H9 (cell line): ENCODE results near the gene EVL. TPM values are rescaled to one million over a fixed set of nuclear protein-coding genes. Genes with fewer than 3 reads are reported as not detected.

Experiments
- DNase-seq: peaks from one replicate; pipeline ENCODE4 v3.0.0-alpha.2; 2017
- H2AFZ ChIP-seq: one replicate; pipeline ENCODE4 v1.6.1; 2013; ENCODE audit warnings: mild to moderate bottlenecking, low read length, control low read depth, moderate library complexity
- H2AK5ac ChIP-seq: 2 replicates; pipeline ENCODE4 v1.6.1; 2013; ENCODE audit warnings: low read length, control low read depth, mixed read lengths; ENCODE audit not compliant: insufficient read length
- H2BK120ac ChIP-seq: one replicate; pipeline ENCODE4 v1.6.1; 2013; ENCODE audit warnings: low read depth, mild to moderate bottlenecking, low read length, control low read depth, inconsistent platforms; ENCODE audit not compliant: poor library complexity, severe bottlenecking
- H2BK12ac ChIP-seq: 2 replicates; pipeline ENCODE4 v1.6.1; 2013; ENCODE audit warnings: low read length, control low read depth, mixed read lengths, low read depth; ENCODE audit not compliant: insufficient read length
- H2BK15ac ChIP-seq: 2 replicates; pipeline ENCODE4 v1.6.1; 2013; ENCODE audit warnings: low read depth, low read length, control low read depth
- H2BK20ac ChIP-seq: one replicate; pipeline ENCODE4 v1.6.1; 2013; ENCODE audit warnings: low read depth, mild to moderate bottlenecking, low read length, control low read depth, inconsistent platforms; ENCODE audit not compliant: poor library complexity, severe bottlenecking
- H2BK5ac ChIP-seq: 2 replicates; pipeline ENCODE4 v1.6.1; 2013; ENCODE audit warnings: low read length, control low read depth, mixed read lengths; ENCODE audit not compliant: insufficient read length
- H3K14ac ChIP-seq: 2 replicates; pipeline ENCODE4 v1.6.1; 2013; ENCODE audit warnings: low read length, control low read depth; ENCODE audit not compliant: insufficient read depth
- H3K18ac ChIP-seq: 2 replicates; pipeline ENCODE4 v1.6.1; 2013; ENCODE audit warnings: low read depth, mild to moderate bottlenecking, mixed read lengths, low read length, control low read depth; ENCODE audit not compliant: insufficient read length
- H3K23ac ChIP-seq: 2 replicates; pipeline ENCODE4 v1.6.1; 2013; ENCODE audit warnings: low read length, control low read depth, mixed read lengths, low read depth; ENCODE audit not compliant: insufficient read length
- H3K23me2 ChIP-seq: 2 replicates; pipeline ENCODE4 v1.6.1; 2013; ENCODE audit warnings: low read depth, mild to moderate bottlenecking, mixed read lengths, low read length, control low read depth; ENCODE audit not compliant: insufficient read length, poor library complexity, severe bottlenecking
- H3K27ac ChIP-seq: 2 replicates; pipeline ENCODE4 v1.5.1; 2013; ENCODE audit warnings: low read length, control low read depth, mixed read lengths, low read depth; ENCODE audit not compliant: insufficient read length
- H3K27me3 ChIP-seq: 2 replicates; pipeline ENCODE4 v1.6.1; 2013; ENCODE audit warnings: low read length, control low read depth, inconsistent platforms; ENCODE audit not compliant: insufficient read depth
- H3K4ac ChIP-seq: 2 replicates; pipeline ENCODE4 v1.6.1; 2013; ENCODE audit warnings: low read depth, mild to moderate bottlenecking, control low read depth, inconsistent platforms, low read length, moderate library complexity
- H3K4me1 ChIP-seq: 2 replicates; pipeline ENCODE4 v1.6.1; 2013; ENCODE audit warnings: low read length, control low read depth, inconsistent platforms; ENCODE audit not compliant: insufficient read depth
- H3K4me2 ChIP-seq: 2 replicates; pipeline ENCODE4 v1.6.1; 2013; ENCODE audit warnings: low read length, control low read depth, mixed read lengths; ENCODE audit not compliant: insufficient read length, insufficient read depth
- H3K56ac ChIP-seq: 2 replicates; pipeline ENCODE4 v1.6.1; 2013; ENCODE audit warnings: low read depth, mild to moderate bottlenecking, mixed read lengths, low read length, control low read depth; ENCODE audit not compliant: insufficient read length
- H3K79me1 ChIP-seq: 2 replicates; pipeline ENCODE4 v1.6.1; 2013; ENCODE audit warnings: low read depth, mild to moderate bottlenecking, moderate library complexity, low read length, control low read depth, inconsistent platforms; ENCODE audit not compliant: insufficient read depth, poor library complexity, severe bottlenecking
- H3K79me2 ChIP-seq: 2 replicates; pipeline ENCODE4 v1.6.1; 2013; ENCODE audit warnings: low read length, control low read depth, inconsistent platforms; ENCODE audit not compliant: insufficient read depth
- H3K9ac ChIP-seq: 2 replicates; pipeline ENCODE4 v1.6.1; 2013; ENCODE audit warnings: low read length, control low read depth, mixed read lengths; ENCODE audit not compliant: insufficient read length; ENCODE audit errors: extremely low read depth
- H3K9me3 ChIP-seq: one replicate; pipeline ENCODE4 v1.6.1; 2013; ENCODE audit warnings: low read depth, low read length, inconsistent platforms; ENCODE audit not compliant: control insufficient read depth
- H3T11ph ChIP-seq: one replicate; pipeline ENCODE4 v1.6.1; 2013; ENCODE audit warnings: mild to moderate bottlenecking, low read length, control low read depth, inconsistent platforms
- H4K20me1 ChIP-seq: one replicate; pipeline ENCODE4 v1.6.1; 2013; ENCODE audit not compliant: control insufficient read depth, insufficient read length, insufficient read depth
- H4K5ac ChIP-seq: 2 replicates; pipeline ENCODE4 v1.6.1; 2013; ENCODE audit warnings: low read depth, mild to moderate bottlenecking, mixed read lengths, low read length, control low read depth; ENCODE audit not compliant: insufficient read length
- H4K8ac ChIP-seq: replicated peaks from 2 replicates; pipeline ENCODE4 v1.6.1; 2013; ENCODE audit warnings: low read length, control low read depth, mixed read lengths, low read depth; ENCODE audit not compliant: insufficient read length
- H4K91ac ChIP-seq: 2 replicates; pipeline ENCODE4 v1.6.1; 2013; ENCODE audit warnings: low read depth, mild to moderate bottlenecking, moderate library complexity, mixed read lengths, low read length, control low read depth; ENCODE audit not compliant: insufficient read length
- H3K27ac Mint-ChIP-seq, 3 experiments: 2 replicates in 2 of 3; 3 replicates in 1 of 3; pipeline ENCODE4 v1.8.0; 2020 to 2021; ENCODE audit warnings: mixed read lengths in 3 of 3, mild to moderate bottlenecking in 1 of 3, moderate library complexity in 1 of 3
- H3K27me3 Mint-ChIP-seq: 2 replicates; pipeline ENCODE4 v1.8.0; 2021; ENCODE audit warnings: low read depth, mild to moderate bottlenecking, moderate library complexity, mixed read lengths
- H3K36me3 Mint-ChIP-seq, 3 experiments: 2 replicates in 2 of 3; 3 replicates in 1 of 3; pipeline ENCODE4 v1.8.0; 2020 to 2021; ENCODE audit warnings: low read depth in 3 of 3, mixed read lengths in 3 of 3; ENCODE audit not compliant: insufficient read depth in 1 of 3
- H3K4me1 Mint-ChIP-seq, 2 experiments: 2 replicates each; pipeline ENCODE4 v1.8.0; 2020; ENCODE audit warnings: mixed read lengths in 2 of 2
- H3K4me3 Mint-ChIP-seq, 2 experiments: 2 replicates in 1 of 2; 3 replicates in 1 of 2; pipeline ENCODE4 v1.8.0; 2020 to 2021; ENCODE audit warnings: mild to moderate bottlenecking in 2 of 2, mixed read lengths in 2 of 2, moderate library complexity in 1 of 2
- H3K9me3 Mint-ChIP-seq, 2 experiments: 2 replicates in 1 of 2; 3 replicates in 1 of 2; pipeline ENCODE4 v1.8.0; 2020; ENCODE audit warnings: mild to moderate bottlenecking in 2 of 2, mixed read lengths in 2 of 2, moderate library complexity in 1 of 2
- WGBS: extraction: QIAGEN DNeasy Blood & Tissue Kit; methylation state at CpG from one replicate; pipeline ENCODE4 v1.1.7; 2013; ENCODE audit warnings: missing lambda C conversion rate, low lambda C conversion rate, mixed read lengths; ENCODE audit not compliant: insufficient read length; ENCODE audit errors: extremely low coverage; 5-methylcytosine and 5-hydroxymethylcytosine counted together
- total RNA-seq: library from RNA; stranded (reverse); gene quantifications from 2 replicates; pipeline ENCODE4 v1.2.1, GENCODE V29; 2021
- TF ChIP-seq, protein P1 (sequence below): fragments of 200-600 bp; sonication (generic); conservative IDR thresholded peaks from 3 replicates; pipeline ENCODE4 v1.8.0; 2021; ENCODE audit warnings: antibody characterized with exemption, mild to moderate bottlenecking

EVL gene
- total RNA-seq, 1 experiment from 2014 or later: 53.2 TPM

DNA sequence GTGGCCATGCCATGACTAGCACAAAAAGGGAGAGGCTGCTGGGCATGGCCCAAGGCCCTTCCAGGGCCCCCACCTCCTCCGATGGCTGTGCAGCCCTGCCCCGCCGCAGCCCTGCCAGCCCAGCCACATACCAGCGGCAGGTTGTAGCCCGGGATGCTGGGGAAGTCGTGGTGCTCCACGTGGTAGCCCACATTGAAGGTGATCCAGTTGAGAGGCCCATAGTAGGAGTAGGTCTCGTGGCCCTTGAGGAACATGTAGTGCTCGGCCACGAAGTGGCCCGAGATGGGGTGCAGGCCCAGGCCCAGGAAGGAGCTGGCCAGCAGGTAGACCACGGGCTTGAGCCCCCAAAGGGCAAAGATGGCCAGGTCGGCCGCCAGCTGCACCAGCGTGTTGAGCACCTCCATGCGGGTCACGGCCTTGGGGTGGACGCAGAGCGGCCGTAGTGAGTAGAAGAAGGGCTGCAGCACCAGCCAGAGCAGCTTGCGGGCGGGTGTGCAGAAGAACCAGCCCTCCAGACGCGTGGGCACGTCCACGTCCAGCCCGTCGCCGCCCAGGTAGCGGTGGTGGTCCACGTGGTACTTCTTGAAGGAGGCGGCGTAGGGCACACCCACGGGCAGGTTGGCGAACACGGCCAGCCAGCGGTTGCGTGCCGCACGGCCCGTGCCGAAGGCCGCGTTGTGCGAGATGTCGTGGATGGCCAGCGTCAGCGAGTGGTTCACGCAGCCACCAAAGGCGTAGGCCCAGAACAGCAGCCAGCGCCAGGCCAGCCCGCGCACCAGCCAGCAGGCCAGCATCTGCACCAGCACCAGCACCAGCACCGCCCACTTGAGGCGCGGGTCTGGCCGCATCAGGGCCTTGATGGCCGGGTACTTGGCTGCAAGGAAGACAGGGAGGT is 83.9 kb downstream of the EVL start:
- Histone ChIP-seq H3K23ac (no peak overlapping the region), H2AK5ac (no peak overlapping the region), H2BK20ac (no peak overlapping the region), H3K4me2 (no peak overlapping the region), H3T11ph (no peak overlapping the region), H4K8ac (no peak overlapping the region), H4K20me1 (no peaks in the 10 kb centered on the region), H3K79me1 (no peaks in the 10 kb centered on the region), H2BK15ac (no peak overlapping the region), H3K4ac (no peak overlapping the region), H3K18ac (no peak overlapping the region), H2BK12ac (no peak overlapping the region), H2BK120ac (no peak overlapping the region), H3K4me1 (no peaks in the 10 kb centered on the region), H3K79me2 (no peaks in the 10 kb centered on the region), H2BK5ac (no peak overlapping the region), H2AFZ (no peak overlapping the region), H3K14ac (no peak overlapping the region), H4K5ac (no peak overlapping the region), H4K91ac (no peak overlapping the region), H3K27ac (no peak overlapping the region), H3K9me3 (no peaks in the 10 kb centered on the region), H3K56ac (no peak overlapping the region), H3K9ac (no peak overlapping the region), H3K27me3 (no peaks in the 10 kb centered on the region), H3K23me2 (no peaks in the 10 kb centered on the region)
- Mint-ChIP-seq H3K9me3 (no peaks in the 10 kb centered on the region), H3K4me3 (no peak overlapping the region), H3K27ac (peak overlapping the region in 1 of 3 experiments; percentile 82; a peak in 1 of 7 replicates), H3K4me1 (peaks cover 4 to 6% of the 10 kb centered on the region in 2 experiments; a peak in 3 of 4 replicates), H3K27me3 (peaks cover 13% of the 10 kb centered on the region), H3K36me3 (no peaks in the 10 kb centered on the region)
- TF ChIP-seq, protein P1, sequence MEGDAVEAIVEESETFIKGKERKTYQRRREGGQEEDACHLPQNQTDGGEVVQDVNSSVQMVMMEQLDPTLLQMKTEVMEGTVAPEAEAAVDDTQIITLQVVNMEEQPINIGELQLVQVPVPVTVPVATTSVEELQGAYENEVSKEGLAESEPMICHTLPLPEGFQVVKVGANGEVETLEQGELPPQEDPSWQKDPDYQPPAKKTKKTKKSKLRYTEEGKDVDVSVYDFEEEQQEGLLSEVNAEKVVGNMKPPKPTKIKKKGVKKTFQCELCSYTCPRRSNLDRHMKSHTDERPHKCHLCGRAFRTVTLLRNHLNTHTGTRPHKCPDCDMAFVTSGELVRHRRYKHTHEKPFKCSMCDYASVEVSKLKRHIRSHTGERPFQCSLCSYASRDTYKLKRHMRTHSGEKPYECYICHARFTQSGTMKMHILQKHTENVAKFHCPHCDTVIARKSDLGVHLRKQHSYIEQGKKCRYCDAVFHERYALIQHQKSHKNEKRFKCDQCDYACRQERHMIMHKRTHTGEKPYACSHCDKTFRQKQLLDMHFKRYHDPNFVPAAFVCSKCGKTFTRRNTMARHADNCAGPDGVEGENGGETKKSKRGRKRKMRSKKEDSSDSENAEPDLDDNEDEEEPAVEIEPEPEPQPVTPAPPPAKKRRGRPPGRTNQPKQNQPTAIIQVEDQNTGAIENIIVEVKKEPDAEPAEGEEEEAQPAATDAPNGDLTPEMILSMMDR: no peak
- no peak for DNase-seq
- WGBS: no CpG with 5 or more reads among the region's 58 CpGs
